ENCODE results near the gene TNFAIP8L3.

TNFAIP8L3 gene

GRCh38 chr15:51071578-51071977 is 23.1 kb downstream of the TNFAIP8L3 start:
- Histone ChIP-seq H3K4me3 (ENCODE audit: low read depth, low read length) (no peak overlapping the region), H3K27me3 (ENCODE audit: insufficient read depth, low read depth, severe bottlenecking) (no peaks in the 10 kb centered on the region), H3K27ac (no peak overlapping the region), H3K36me3 (no peaks in the 10 kb centered on the region), H3K9me3 (ENCODE audit: severe bottlenecking) (no peaks in the 10 kb centered on the region)
- DNase-seq: no peak
- TF ChIP-seq CTCF (IDR thresholded peaks at IDR 0.05; ENCODE audit: low read depth, low read length): no peak

GRCh38 chr15:51069983-51070382 is 24.7 kb downstream of the TNFAIP8L3 start:
- no peak overlapping the region for H3K27ac ChIP-seq
- H3K4me3 ChIP-seq (ENCODE audit: low read depth, low read length): no peak overlapping the region
- H3K36me3 ChIP-seq: no peaks in the 10 kb centered on the region
- no peak for TF ChIP-seq CTCF (IDR thresholded peaks at IDR 0.05; ENCODE audit: low read depth, low read length)
- H3K27me3 ChIP-seq (ENCODE audit: insufficient read depth, low read depth, severe bottlenecking): no peaks in the 10 kb centered on the region
- no peak for DNase-seq
- H3K9me3 ChIP-seq (ENCODE audit: severe bottlenecking): no peaks in the 10 kb centered on the region

GRCh38 chr15:51067510-51067909 is 27.2 kb downstream of the TNFAIP8L3 start:
- no peak for DNase-seq
- Histone ChIP-seq H3K36me3 (no peaks in the 10 kb centered on the region), H3K27ac (no peak overlapping the region), H3K27me3 (ENCODE audit: insufficient read depth, low read depth, severe bottlenecking) (no peaks in the 10 kb centered on the region), H3K4me3 (ENCODE audit: low read depth, low read length) (no peak overlapping the region), H3K9me3 (ENCODE audit: severe bottlenecking) (no peaks in the 10 kb centered on the region)
- TF ChIP-seq CTCF (IDR thresholded peaks at IDR 0.05; ENCODE audit: low read depth, low read length): no peak

- TF ChIP-seq CTCF (IDR thresholded peaks at IDR 0.05; ENCODE audit: low read depth, low read length): no peak
- no peak overlapping the region for H3K4me3 ChIP-seq (ENCODE audit: low read depth, low read length)
- H3K27me3 ChIP-seq (ENCODE audit: insufficient read depth, low read depth, severe bottlenecking): no peaks in the 10 kb centered on the region
- H3K36me3 ChIP-seq: no peaks in the 10 kb centered on the region
- no peaks in the 10 kb centered on the region for H3K9me3 ChIP-seq (ENCODE audit: severe bottlenecking)
- DNase-seq: no peak
- no peak overlapping the region for H3K27ac ChIP-seq
Measured at GRCh38 chr15:51065781-51066180, 28.9 kb downstream of the TNFAIP8L3 start.

- DNase-seq: no peak
- no peaks in the 10 kb centered on the region for H3K27me3 ChIP-seq (ENCODE audit: insufficient read depth, low read depth, severe bottlenecking)
- no peaks in the 10 kb centered on the region for H3K36me3 ChIP-seq
- no peak for TF ChIP-seq CTCF (IDR thresholded peaks at IDR 0.05; ENCODE audit: low read depth, low read length)
- H3K4me3 ChIP-seq (ENCODE audit: low read depth, low read length): no peak overlapping the region
- H3K27ac ChIP-seq: no peak overlapping the region
- no peaks in the 10 kb centered on the region for H3K9me3 ChIP-seq (ENCODE audit: severe bottlenecking)
Measured at GRCh38 chr15:51065261-51065660, 29.4 kb downstream of the TNFAIP8L3 start.

- no peaks in the 10 kb centered on the region for H3K9me3 ChIP-seq (ENCODE audit: severe bottlenecking)
- no peak for TF ChIP-seq CTCF (IDR thresholded peaks at IDR 0.05; ENCODE audit: low read depth, low read length)
- no peak overlapping the region for H3K27ac ChIP-seq
- H3K27me3 ChIP-seq (ENCODE audit: insufficient read depth, low read depth, severe bottlenecking): no peaks in the 10 kb centered on the region
- no peak for DNase-seq
- H3K36me3 ChIP-seq: no peaks in the 10 kb centered on the region
- H3K4me3 ChIP-seq (ENCODE audit: low read depth, low read length): no peak overlapping the region
Measured at GRCh38 chr15:51062736-51063135, 32.0 kb downstream of the TNFAIP8L3 start.

Measured in WERI-Rb-1 (cell line).